ENCODE measurements around the gene SLC41A1. TPM values are rescaled to one million over a fixed set of nuclear protein-coding genes. Genes with fewer than 3 reads are reported as not detected.

SLC41A1 gene
- total RNA-seq, 1 experiment from 2014 or later: 5.1 TPM

DNA sequence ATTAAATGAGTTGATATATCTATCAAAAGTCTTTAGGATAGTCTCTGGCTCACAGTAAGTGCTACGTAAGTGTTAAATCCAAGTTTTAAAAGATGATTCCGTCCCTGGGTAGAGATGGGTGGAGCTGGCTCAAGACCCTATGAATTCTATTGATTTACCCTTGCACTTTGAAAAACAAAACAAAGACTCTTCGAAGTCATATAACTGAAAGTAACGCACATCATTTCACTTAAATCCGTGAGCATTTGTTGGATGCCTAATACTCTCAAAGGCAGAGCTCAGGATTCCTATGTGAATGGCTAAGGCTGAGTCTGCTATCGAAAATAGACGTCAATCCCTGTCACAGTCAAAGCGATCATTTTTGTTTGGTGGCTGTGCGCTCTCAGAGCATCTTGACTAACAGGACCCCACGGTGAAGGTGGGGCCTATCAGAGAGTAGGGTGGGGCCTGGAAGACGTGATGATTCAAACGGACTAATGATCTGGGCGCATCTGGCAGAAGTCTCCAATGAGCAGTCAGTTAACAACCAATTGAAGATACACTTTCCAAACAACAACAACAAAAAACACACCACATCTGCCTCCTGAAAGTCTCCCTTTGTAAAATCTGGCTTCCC, 61.9 kb downstream of the SLC41A1 start:
- H3K4me2 ChIP-seq (ENCODE audit: low read depth, low read length, poor library complexity, severe bottlenecking): no peak overlapping the region
- H3K4me3 ChIP-seq (ENCODE audit: low read length): no peak overlapping the region
- no peak overlapping the region for H3K27ac ChIP-seq (ENCODE audit: low read length)
- H4K20me1 ChIP-seq (ENCODE audit: insufficient read depth, low read depth, low read length): peaks cover 13% of the 10 kb centered on the region
- H3K9me2 ChIP-seq (replicated peaks; ENCODE audit: insufficient read depth, low read length): no peaks in the 10 kb centered on the region
- H2AFZ ChIP-seq (ENCODE audit: low read length): peak overlapping the region; percentile 94; the same call in 1 of the 2 replicates
- no peaks in the 10 kb centered on the region for H3K9me3 ChIP-seq (ENCODE audit: low read length)
- no peaks in the 10 kb centered on the region for H3K27me3 ChIP-seq (ENCODE audit: low read length)
- peaks cover 36% of the 10 kb centered on the region for H3K79me2 ChIP-seq (ENCODE audit: low read length)
- H3K9ac ChIP-seq (ENCODE audit: low read length): no peak overlapping the region
- peak; percentile 33 for DNase-seq
- H3K4me1 ChIP-seq (ENCODE audit: low read length): peaks cover 31% of the 10 kb centered on the region
- H3K36me3 ChIP-seq (ENCODE audit: insufficient read depth, low read length): peaks cover 4% of the 10 kb centered on the region; the same call in 1 of the 2 replicates

DNA sequence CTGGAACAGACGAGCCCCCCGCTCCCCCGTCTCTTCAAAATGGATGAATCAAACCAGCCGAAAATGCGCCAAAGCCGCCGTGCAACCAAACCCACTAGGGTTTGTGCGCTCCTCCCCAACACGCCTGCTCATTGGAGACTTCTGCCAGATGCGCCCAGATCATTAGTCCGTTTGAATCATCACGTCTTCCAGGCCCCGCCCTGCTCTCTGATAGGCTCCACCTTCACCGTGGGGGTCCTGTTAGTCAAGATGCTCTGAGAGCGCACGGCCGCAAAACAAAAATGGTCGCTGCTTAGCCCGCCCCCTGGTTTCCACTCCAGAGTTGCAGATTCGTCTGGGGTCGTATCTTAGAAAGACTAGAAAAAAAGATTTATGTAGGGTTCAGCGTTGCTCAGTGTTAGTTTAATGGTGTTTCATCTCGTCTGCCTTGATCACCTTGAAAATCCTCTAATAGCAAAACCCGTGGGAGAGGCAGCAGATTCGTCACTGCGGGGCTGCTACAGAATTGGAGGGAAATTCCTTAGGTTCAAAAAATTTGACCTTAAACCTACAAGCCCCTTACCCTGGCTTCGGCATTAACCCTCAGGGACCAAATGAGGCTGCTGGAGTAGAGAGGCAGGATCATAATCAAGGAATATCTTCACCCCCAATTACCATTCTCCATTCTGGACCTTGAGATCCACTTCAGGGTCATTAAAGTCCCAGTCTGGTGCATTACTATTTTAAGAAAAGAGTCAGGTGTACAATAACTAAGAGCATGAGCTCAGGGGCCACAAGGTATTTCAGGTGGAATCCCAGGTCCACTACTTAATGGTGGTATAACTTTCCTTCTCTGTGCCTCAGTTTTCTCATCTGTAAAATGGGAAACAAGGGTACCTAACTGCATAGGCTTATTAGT, 62.6 kb downstream of the SLC41A1 start, which contains the start of gene NUCKS1:
NUCKS1 (minus strand) TSS at position 45 of the 898 bp plus-strand sequence. CDS start 209 bp downstream, outside the sequence.
- H4K20me1 ChIP-seq (ENCODE audit: insufficient read depth, low read depth, low read length): peaks cover 13% of the 10 kb centered on the region
- peak within 1 kb of the TSS; percentile 84 for H3K4me3 ChIP-seq (ENCODE audit: low read length)
- H3K27me3 ChIP-seq (ENCODE audit: low read length): no peaks in the 10 kb centered on the region
- H2AFZ ChIP-seq (ENCODE audit: low read length): peak within 1 kb of the TSS; percentile 94
- H3K36me3 ChIP-seq (ENCODE audit: insufficient read depth, low read length): peaks cover 4% of the 10 kb centered on the region; the same call in 1 of the 2 replicates
- peaks cover 44% of the 10 kb centered on the region for H3K79me2 ChIP-seq (ENCODE audit: low read length)
- H3K4me1 ChIP-seq (ENCODE audit: low read length): peaks cover 36% of the 10 kb centered on the region
- H3K9me2 ChIP-seq (replicated peaks; ENCODE audit: insufficient read depth, low read length): no peaks in the 10 kb centered on the region
- H3K4me2 ChIP-seq (ENCODE audit: low read depth, low read length, poor library complexity, severe bottlenecking): peak within 1 kb of the TSS; percentile 89
- no peaks in the 10 kb centered on the region for H3K9me3 ChIP-seq (ENCODE audit: low read length)
- H3K9ac ChIP-seq (ENCODE audit: low read length): peak within 1 kb of the TSS; percentile 89
- peak within 1 kb of the TSS; percentile 80 for H3K27ac ChIP-seq (ENCODE audit: low read length)
- peak; percentile 99 for DNase-seq

DNA sequence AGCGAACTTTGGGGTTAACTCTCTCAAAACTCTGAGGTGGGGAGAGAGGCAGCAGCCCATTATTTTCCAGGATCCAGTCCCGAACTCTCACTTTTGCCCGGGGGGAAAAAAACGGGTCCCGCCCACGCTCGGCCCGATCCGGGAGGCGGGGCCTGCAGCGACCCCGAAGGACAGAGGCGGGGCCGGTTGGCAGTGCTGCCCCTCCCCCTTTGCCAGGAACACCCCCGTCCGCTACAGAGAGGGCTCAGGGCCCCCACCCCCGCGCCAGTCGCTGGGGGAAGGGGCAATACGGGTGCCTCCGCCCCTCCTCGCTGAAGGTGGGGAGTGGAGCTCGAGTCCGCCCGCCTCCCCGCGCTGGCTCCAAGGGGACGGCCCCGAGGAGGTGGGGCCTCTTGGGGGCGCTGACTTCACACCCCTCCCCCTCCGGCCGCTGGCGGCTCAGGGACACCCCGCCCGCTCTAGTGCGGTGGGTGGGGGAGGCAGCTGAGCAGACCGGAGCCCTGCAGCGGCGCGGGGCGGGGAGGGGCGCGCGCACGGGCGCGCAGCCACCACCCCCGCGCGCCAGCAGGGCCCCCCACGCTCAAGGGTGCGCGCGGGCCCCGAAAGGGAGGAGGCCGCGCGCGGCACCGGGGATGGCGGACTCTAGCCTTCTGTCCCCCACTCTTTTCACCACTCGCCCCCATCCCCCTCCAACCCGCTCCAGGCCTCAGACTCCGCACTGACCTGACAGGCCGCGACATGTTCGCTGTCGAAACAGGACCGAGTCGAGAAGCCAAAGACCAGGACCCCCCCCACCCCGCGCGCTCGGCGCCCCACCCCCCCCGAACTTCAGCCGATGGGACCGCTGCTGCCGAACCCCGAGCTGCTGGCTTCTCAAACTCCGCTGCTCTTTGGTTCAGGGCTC, 63.5 kb downstream of the SLC41A1 start:
- peaks cover 4% of the 10 kb centered on the region; the same call in 1 of the 2 replicates for H3K36me3 ChIP-seq (ENCODE audit: insufficient read depth, low read length)
- H2AFZ ChIP-seq (ENCODE audit: low read length): no peak overlapping the region
- no peaks in the 10 kb centered on the region for H3K27me3 ChIP-seq (ENCODE audit: low read length)
- peaks cover 52% of the 10 kb centered on the region for H3K79me2 ChIP-seq (ENCODE audit: low read length)
- peak overlapping the region; percentile 89 for H3K9ac ChIP-seq (ENCODE audit: low read length)
- H3K4me2 ChIP-seq (ENCODE audit: low read depth, low read length, poor library complexity, severe bottlenecking): peak overlapping the region; percentile 89
- peaks cover 43% of the 10 kb centered on the region for H3K4me1 ChIP-seq (ENCODE audit: low read length)
- H3K9me2 ChIP-seq (replicated peaks; ENCODE audit: insufficient read depth, low read length): no peaks in the 10 kb centered on the region
- DNase-seq: peak; percentile 97
- H4K20me1 ChIP-seq (ENCODE audit: insufficient read depth, low read depth, low read length): peaks cover 13% of the 10 kb centered on the region
- H3K27ac ChIP-seq (ENCODE audit: low read length): peak overlapping the region; percentile 80
- peak overlapping the region; percentile 84 for H3K4me3 ChIP-seq (ENCODE audit: low read length)
- no peaks in the 10 kb centered on the region for H3K9me3 ChIP-seq (ENCODE audit: low read length)

DNA sequence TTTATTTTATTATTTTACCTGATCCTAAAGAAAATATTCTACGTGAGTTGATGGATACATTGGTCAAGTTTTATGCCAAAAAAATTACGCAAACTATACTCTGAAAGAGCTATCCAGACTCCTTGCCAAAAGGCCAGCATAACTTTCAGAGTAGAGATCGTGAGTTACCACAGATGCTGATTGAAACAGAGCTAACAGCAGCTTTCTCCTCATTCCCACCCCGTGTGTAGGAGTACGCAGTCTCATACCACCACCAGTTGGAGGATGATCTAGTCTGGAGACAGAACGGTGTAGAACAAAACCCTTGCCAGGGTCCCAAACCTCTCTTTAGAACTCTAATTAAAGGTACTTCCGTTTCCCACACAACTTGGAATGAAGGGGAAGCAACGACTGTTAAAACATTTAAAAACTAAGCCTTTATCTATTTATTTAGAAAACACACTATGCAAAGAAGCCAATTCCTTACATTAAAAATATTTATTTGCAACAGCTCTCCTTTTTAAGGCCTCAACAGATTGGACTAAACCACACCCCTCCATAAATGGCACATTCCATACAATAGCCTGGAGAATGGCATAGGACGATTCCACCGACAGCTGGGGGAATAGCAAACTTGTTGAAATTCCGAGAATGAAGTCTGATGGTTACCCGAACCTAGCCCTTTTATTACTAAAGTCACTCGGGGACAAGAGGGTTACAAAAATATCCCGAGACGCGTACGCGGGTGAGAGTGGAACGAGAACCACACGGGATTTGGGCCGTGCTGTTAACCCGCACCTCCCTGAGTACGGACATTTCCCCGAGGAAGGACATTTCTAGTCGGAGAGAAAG, 64.4 kb downstream of the SLC41A1 start:
- peaks cover 60% of the 10 kb centered on the region for H3K79me2 ChIP-seq (ENCODE audit: low read length)
- no peak overlapping the region for H2AFZ ChIP-seq (ENCODE audit: low read length)
- H3K4me2 ChIP-seq (ENCODE audit: low read depth, low read length, poor library complexity, severe bottlenecking): peak overlapping the region; percentile 89
- peaks cover 13% of the 10 kb centered on the region for H4K20me1 ChIP-seq (ENCODE audit: insufficient read depth, low read depth, low read length)
- H3K9me2 ChIP-seq (replicated peaks; ENCODE audit: insufficient read depth, low read length): no peaks in the 10 kb centered on the region
- peak overlapping the region; percentile 89 for H3K9ac ChIP-seq (ENCODE audit: low read length)
- H3K9me3 ChIP-seq (ENCODE audit: low read length): no peaks in the 10 kb centered on the region
- peak overlapping the region; percentile 84 for H3K4me3 ChIP-seq (ENCODE audit: low read length)
- H3K36me3 ChIP-seq (ENCODE audit: insufficient read depth, low read length): peaks cover 4% of the 10 kb centered on the region; the same call in 1 of the 2 replicates
- H3K4me1 ChIP-seq (ENCODE audit: low read length): peaks cover 52% of the 10 kb centered on the region
- DNase-seq: peak; percentile 61
- peak overlapping the region; percentile 80 for H3K27ac ChIP-seq (ENCODE audit: low read length)
- no peaks in the 10 kb centered on the region for H3K27me3 ChIP-seq (ENCODE audit: low read length)

DNA sequence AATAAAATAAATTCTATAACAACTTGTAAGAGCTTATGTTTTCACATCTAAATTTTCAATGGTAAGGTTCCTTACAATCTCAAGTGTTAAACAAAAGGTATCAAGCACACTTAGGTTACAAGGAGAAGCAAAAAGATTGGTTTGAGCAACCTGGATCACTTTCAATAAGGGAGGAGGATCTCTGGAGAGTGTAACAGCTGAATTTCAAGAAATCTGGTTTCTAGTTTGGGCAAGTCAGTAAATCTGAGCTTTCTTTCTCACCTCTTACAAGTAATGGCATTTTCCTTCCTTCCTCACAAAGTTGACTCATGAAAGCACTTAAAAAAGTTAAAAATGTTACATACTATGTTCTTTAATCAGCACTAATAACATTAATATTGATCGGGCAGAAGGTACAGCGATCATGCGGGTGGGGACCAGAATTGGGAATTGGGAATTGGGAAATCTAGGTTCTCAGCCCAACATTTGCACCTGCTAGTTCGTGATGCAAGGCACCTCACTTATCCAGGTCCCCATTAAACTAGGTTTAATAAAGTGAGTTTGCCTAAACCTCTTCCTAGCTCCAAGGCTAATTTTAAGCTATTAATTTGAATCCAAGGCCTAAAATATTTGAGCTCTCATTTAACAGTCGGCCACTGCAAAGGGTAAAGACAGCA, 66.1 kb downstream of the SLC41A1 start:
- Histone ChIP-seq H3K9ac (ENCODE audit: low read length) (no peak overlapping the region), H3K27me3 (ENCODE audit: low read length) (no peaks in the 10 kb centered on the region), H3K36me3 (ENCODE audit: insufficient read depth, low read length) (peaks cover 4% of the 10 kb centered on the region; the same call in 1 of the 2 replicates), H2AFZ (ENCODE audit: low read length) (no peak overlapping the region), H3K9me3 (ENCODE audit: low read length) (no peaks in the 10 kb centered on the region), H4K20me1 (ENCODE audit: insufficient read depth, low read depth, low read length) (peaks cover 13% of the 10 kb centered on the region), H3K4me1 (ENCODE audit: low read length) (peaks cover 69% of the 10 kb centered on the region), H3K9me2 (replicated peaks; ENCODE audit: insufficient read depth, low read length) (no peaks in the 10 kb centered on the region), H3K4me2 (ENCODE audit: low read depth, low read length, poor library complexity, severe bottlenecking) (peak overlapping the region; percentile 89), H3K79me2 (ENCODE audit: low read length) (peaks cover 77% of the 10 kb centered on the region), H3K27ac (ENCODE audit: low read length) (peak overlapping the region; percentile 6; the same call in 1 of the 2 replicates), H3K4me3 (ENCODE audit: low read length) (no peak overlapping the region)
- DNase-seq: peak; percentile 42

DNA sequence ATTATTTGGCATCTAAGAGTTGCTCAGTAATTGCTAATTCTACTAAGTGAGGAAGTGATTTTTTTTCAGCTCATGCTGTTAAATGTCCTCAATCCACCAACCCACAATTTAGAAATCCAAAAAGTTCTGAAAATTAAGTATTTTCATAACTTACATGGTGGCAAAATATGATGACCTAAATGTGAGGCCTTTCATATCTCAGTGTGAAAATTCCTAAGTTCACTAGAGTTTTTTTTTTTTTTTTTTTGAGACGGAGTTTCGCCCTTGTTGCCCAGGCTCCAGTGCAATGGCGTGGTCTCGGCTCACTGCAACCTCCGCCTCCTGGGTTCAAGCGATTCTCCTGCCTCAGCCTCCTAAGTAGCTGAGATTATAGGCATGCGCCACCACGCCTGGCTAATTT, 68.6 kb downstream of the SLC41A1 start:
- H3K9me2 ChIP-seq (replicated peaks; ENCODE audit: insufficient read depth, low read length): no peaks in the 10 kb centered on the region
- peak overlapping the region; percentile 59; the same call in 1 of the 2 replicates for H3K4me3 ChIP-seq (ENCODE audit: low read length)
- H3K9me3 ChIP-seq (ENCODE audit: low read length): no peaks in the 10 kb centered on the region
- H3K9ac ChIP-seq (ENCODE audit: low read length): no peak overlapping the region
- peak overlapping the region; percentile 65; the same call in 1 of the 2 replicates for H3K27ac ChIP-seq (ENCODE audit: low read length)
- peak overlapping the region; percentile 82 for H3K4me2 ChIP-seq (ENCODE audit: low read depth, low read length, poor library complexity, severe bottlenecking)
- H3K27me3 ChIP-seq (ENCODE audit: low read length): no peaks in the 10 kb centered on the region
- H3K36me3 ChIP-seq (ENCODE audit: insufficient read depth, low read length): peaks cover 8% of the 10 kb centered on the region; the same call in 1 of the 2 replicates
- peaks cover 96% of the 10 kb centered on the region for H3K79me2 ChIP-seq (ENCODE audit: low read length)
- H3K4me1 ChIP-seq (ENCODE audit: low read length): peaks cover 71% of the 10 kb centered on the region
- H2AFZ ChIP-seq (ENCODE audit: low read length): no peak overlapping the region
- DNase-seq: no peak
- H4K20me1 ChIP-seq (ENCODE audit: insufficient read depth, low read depth, low read length): peaks cover 13% of the 10 kb centered on the region
